Activated B cell treated with CpG ODN at 0.5 μM for 24 hours (primary cell): ENCODE results near the gene ZNF529. TPM values are rescaled to one million over a fixed set of nuclear protein-coding genes. Genes with fewer than 3 reads are reported as not detected.

Source experiments
- ATAC-seq: fragments of 200-7000 bp; cut with Tn5 transposase; one replicate; pipeline ENCODE4 v1.10.0; 2021; ENCODE audit warnings: low read depth, mild to moderate bottlenecking, moderate library complexity
- CTCF ChIA-PET: fragments of 350-600 bp; sonication (Branson Sonifier 250); formaldehyde crosslinking; loops from one replicate; lab custom pipeline; 2021; ENCODE audit warnings: antibody characterized with exemption; lab: Charles Lee
- POLR2A ChIA-PET: fragments of 350-600 bp; sonication (Branson Sonifier 250); formaldehyde crosslinking; loops from one replicate; lab custom pipeline; 2021; ENCODE audit warnings: antibody characterized with exemption; lab: Charles Lee
- DNase-seq: peaks from one replicate; pipeline ENCODE4 v3.0.0; 2022
- H3K27ac Mint-ChIP-seq: one replicate; pipeline ENCODE4 v1.8.0; 2020; ENCODE audit warnings: mixed read lengths
- H3K27me3 Mint-ChIP-seq: one replicate; pipeline ENCODE4 v1.8.0; 2021; ENCODE audit warnings: mixed read lengths
- H3K36me3 Mint-ChIP-seq: one replicate; pipeline ENCODE4 v1.8.0; 2021; ENCODE audit warnings: low read depth, mixed read lengths
- H3K4me1 Mint-ChIP-seq: one replicate; pipeline ENCODE4 v1.8.0; 2021; ENCODE audit warnings: mixed read lengths
- H3K4me3 Mint-ChIP-seq: one replicate; pipeline ENCODE4 v1.8.0; 2020; ENCODE audit warnings: mild to moderate bottlenecking, mixed read lengths
- H3K9me3 Mint-ChIP-seq: one replicate; pipeline ENCODE4 v1.8.0; 2020; ENCODE audit warnings: mixed read lengths
- intact Hi-C: fragments of 100-400 bp; cut with micrococcal nuclease; formaldehyde crosslinking; loops from one replicate; pipeline ENCODE4 v1.15.1; 2024
- total RNA-seq: library from RNA; stranded (reverse); gene quantifications from 2 replicates; pipeline ENCODE4 v1.2.3, GENCODE V29; 2022
- TF ChIP-seq, protein P1 (sequence below): fragments of 200-600 bp; IDR thresholded peaks from one replicate; pipeline ENCODE4 v1.8.0; 2022; ENCODE audit warnings: antibody characterized with exemption, mild to moderate bottlenecking

ZNF529 gene
- total RNA-seq, 1 donor from 2014 or later = 23.6 TPM

- no peak for DNase-seq
These were observed 486 bp downstream of the ZNF529 start for GRCh38 chr19:36572593-36573019.

GRCh38 chr19:36564391-36564790, 8.7 kb downstream of the ZNF529 start:
- POLR2A ChIA-PET = no interaction called here
- Mint-ChIP-seq H3K9me3 (peaks cover 38% of the 10 kb centered on the region), H3K4me1 (peaks cover 5% of the 10 kb centered on the region), H3K27ac (no peak overlapping the region), H3K4me3 (no peak overlapping the region), H3K36me3 (peaks cover 87% of the 10 kb centered on the region), H3K27me3 (no peaks in the 10 kb centered on the region)
- DNase-seq = no peak
- no peak for ATAC-seq
- intact Hi-C loops = no loop called here
- CTCF ChIA-PET = no interaction called here
- TF ChIP-seq, protein P1, sequence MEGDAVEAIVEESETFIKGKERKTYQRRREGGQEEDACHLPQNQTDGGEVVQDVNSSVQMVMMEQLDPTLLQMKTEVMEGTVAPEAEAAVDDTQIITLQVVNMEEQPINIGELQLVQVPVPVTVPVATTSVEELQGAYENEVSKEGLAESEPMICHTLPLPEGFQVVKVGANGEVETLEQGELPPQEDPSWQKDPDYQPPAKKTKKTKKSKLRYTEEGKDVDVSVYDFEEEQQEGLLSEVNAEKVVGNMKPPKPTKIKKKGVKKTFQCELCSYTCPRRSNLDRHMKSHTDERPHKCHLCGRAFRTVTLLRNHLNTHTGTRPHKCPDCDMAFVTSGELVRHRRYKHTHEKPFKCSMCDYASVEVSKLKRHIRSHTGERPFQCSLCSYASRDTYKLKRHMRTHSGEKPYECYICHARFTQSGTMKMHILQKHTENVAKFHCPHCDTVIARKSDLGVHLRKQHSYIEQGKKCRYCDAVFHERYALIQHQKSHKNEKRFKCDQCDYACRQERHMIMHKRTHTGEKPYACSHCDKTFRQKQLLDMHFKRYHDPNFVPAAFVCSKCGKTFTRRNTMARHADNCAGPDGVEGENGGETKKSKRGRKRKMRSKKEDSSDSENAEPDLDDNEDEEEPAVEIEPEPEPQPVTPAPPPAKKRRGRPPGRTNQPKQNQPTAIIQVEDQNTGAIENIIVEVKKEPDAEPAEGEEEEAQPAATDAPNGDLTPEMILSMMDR = no peak

More at GRCh38 chr19:36572593-36573019, 486 bp downstream of the ZNF529 start:
- ChIA-PET POLR2A (interaction anchor here (0.7 to 2.5 kb wide), 13 partner anchors 20 to 934 kb away, joined by 4 to 36 read pairs (median 7); partner anchors contain the start of genes ZFP14, ZNF146, ZNF260 and ZNF345), CTCF (interaction anchor here (1.0 kb wide), 1 partner anchor 44 kb away, joined by 3 read pairs; the partner anchor contains the start of gene ZNF260)
- Mint-ChIP-seq H3K36me3 (peaks cover 62% of the 10 kb centered on the region), H3K27me3 (no peaks in the 10 kb centered on the region), H3K4me3 (peak overlapping the region; percentile 89), H3K4me1 (peaks cover 36% of the 10 kb centered on the region), H3K27ac (peak overlapping the region; percentile 86), H3K9me3 (peaks cover 4% of the 10 kb centered on the region)
- ATAC-seq = no peak
- intact Hi-C loops = loop anchor here (1.0 to 10.0 kb wide), 12 partner anchors 33 to 506 kb away; partner anchors contain the start of genes ZFP14, ZFP82, ZNF260 and ZNF345
- TF ChIP-seq, protein P1 = no peak

DNA sequence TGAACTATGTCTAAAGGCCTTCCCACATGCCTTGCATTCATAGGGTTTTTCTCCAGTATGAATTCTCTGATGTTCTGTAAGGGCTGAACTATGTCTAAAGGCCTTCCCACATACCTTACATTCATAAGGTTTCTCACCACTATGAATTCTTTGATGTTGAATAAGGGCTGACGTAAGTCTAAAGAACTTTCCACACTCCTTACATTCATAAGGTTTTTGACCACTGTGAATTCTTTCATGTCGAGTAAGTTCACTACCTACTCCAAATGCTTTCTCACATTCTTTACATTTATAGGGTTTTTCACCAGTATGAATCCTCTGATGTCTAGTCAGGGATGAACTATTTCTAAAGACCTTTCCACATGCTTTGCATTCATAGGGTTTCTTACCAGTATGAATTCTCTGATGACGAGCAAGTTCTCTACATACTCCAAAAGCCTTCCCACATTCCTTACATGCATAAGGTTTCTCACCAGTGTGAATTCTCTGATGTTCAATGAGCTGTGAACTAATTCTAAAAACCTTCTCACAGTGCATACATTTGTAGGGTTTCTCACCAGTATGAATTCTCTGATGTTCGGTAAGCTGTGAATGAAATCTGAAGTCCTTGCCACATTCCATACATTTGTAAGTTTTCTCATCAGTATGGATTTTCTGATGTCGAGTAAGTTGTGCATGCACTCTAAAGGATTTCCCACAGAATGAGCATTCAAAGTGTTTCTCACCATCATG, 25.9 kb downstream of the ZNF529 start:
- ChIA-PET POLR2A (no interaction called here), CTCF (no interaction called here)
- H3K36me3 Mint-ChIP-seq = peaks cover 91% of the 10 kb centered on the region
- H3K27me3 Mint-ChIP-seq = no peaks in the 10 kb centered on the region
- H3K4me1 Mint-ChIP-seq = no peaks in the 10 kb centered on the region
- no peak for DNase-seq
- TF ChIP-seq, protein P1 = no peak
- intact Hi-C loops = no loop called here
- no peak for ATAC-seq
- peaks cover 59% of the 10 kb centered on the region for H3K9me3 Mint-ChIP-seq
- no peak overlapping the region for H3K27ac Mint-ChIP-seq
- H3K4me3 Mint-ChIP-seq = no peak overlapping the region

- ChIA-PET CTCF (no interaction called here), POLR2A (interaction anchor here (0.7 to 3.5 kb wide), 18 partner anchors 40 to 1163 kb away, joined by 3 to 39 read pairs (median 6); partner anchors contain the start of genes ZFP14, ZNF146, ZNF345 and ZNF382)
- peaks cover 27% of the 10 kb centered on the region for H3K4me1 Mint-ChIP-seq
These were observed 44.1 kb downstream of the ZNF529 start for GRCh38 chr19:36528921-36529518.

More at GRCh38 chr19:36528921-36529518, 44.1 kb downstream of the ZNF529 start:
- intact Hi-C loops = loop anchor here (1.0 to 5.0 kb wide), 12 partner anchors 40 to 842 kb away; partner anchors contain the start of genes ZFP14, ZNF345, ZNF382 and ZNF383
- H3K36me3 Mint-ChIP-seq = peaks cover 43% of the 10 kb centered on the region
- no peak for ATAC-seq
- TF ChIP-seq, protein P1 = no peak
- DNase-seq = no peak
- no peaks in the 10 kb centered on the region for H3K27me3 Mint-ChIP-seq
- H3K9me3 Mint-ChIP-seq = peaks cover 11% of the 10 kb centered on the region
- peak overlapping the region; percentile 99 for H3K27ac Mint-ChIP-seq
- peak overlapping the region; percentile 99 for H3K4me3 Mint-ChIP-seq
